NOMO-1 (cell line): Measurements from ENCODE around the gene ASCC1.

Experiments used
- DNase-seq, 2 experiments: peaks; one replicate each; lab custom pipeline; 2025; ENCODE audit not compliant: unreplicated experiment in 2 of 2; lab: John Stamatoyannopoulos, UW

Gene ASCC1

GRCh38 chr10:72072046-72072445 lies 144.0 kb downstream of the ASCC1 start:
- DNase-seq = no peak

- DNase-seq = no peak
These were observed 146.1 kb downstream of the ASCC1 start for GRCh38 chr10:72069751-72070526.

GRCh38 chr10:72068901-72069446 lies 147.1 kb downstream of the ASCC1 start:
- no peak for DNase-seq

GRCh38 chr10:72068126-72068765 lies 147.8 kb downstream of the ASCC1 start:
- DNase-seq = no peak

- no peak for DNase-seq
These were observed 148.5 kb downstream of the ASCC1 start for GRCh38 chr10:72067463-72068125.

GRCh38 chr10:72066318-72067284 lies 149.5 kb downstream of the ASCC1 start:
- no peak for DNase-seq

GRCh38 chr10:72065439-72066025 lies 150.5 kb downstream of the ASCC1 start:
- DNase-seq = no peak

GRCh38 chr10:72063703-72064391 lies 152.2 kb downstream of the ASCC1 start:
- DNase-seq = no peak

- no peak for DNase-seq
These were observed 153.0 kb downstream of the ASCC1 start for GRCh38 chr10:72062832-72063702.

GRCh38 chr10:72062382-72062781 lies 153.7 kb downstream of the ASCC1 start:
- DNase-seq = no peak

GRCh38 chr10:72061930-72062329 lies 154.1 kb downstream of the ASCC1 start:
- DNase-seq = no peak

- DNase-seq = no peak
These were observed 154.6 kb downstream of the ASCC1 start for GRCh38 chr10:72061491-72061890.

GRCh38 chr10:72059843-72060822 lies 155.9 kb downstream of the ASCC1 start:
- no peak for DNase-seq

GRCh38 chr10:72058989-72059842 lies 156.9 kb downstream of the ASCC1 start:
- DNase-seq = no peak

GRCh38 chr10:72058347-72058898 lies 157.7 kb downstream of the ASCC1 start:
- DNase-seq = no peak
